NK-92 (cell line): ENCODE results near the gene MRPL3.

Experiments used
- DNase-seq: peaks from one replicate; lab custom pipeline; 2025; ENCODE audit not compliant: unreplicated experiment; lab: John Stamatoyannopoulos, UW

The MRPL3 gene

GRCh38 chr3:131417751-131418150 is 85.0 kb downstream of the MRPL3 start:
- no peak for DNase-seq
